ENCODE measurements around the gene BTBD1.

- TF ChIP-seq CTCF (IDR thresholded peaks at IDR 0.05; ENCODE audit: insufficient read depth, low read length) = no peak
- TF ChIP-seq GABPA (IDR thresholded peaks at IDR 0.05; ENCODE audit: low read depth) = no peak
- TF ChIP-seq POLR2AphosphoS5 (IDR thresholded peaks at IDR 0.05; ENCODE audit: low read depth) = no peak
- no peak for TF ChIP-seq REST (IDR thresholded peaks at IDR 0.05; ENCODE audit: insufficient replicate concordance, low read depth)
- TF ChIP-seq SPI1 (IDR thresholded peaks at IDR 0.05; ENCODE audit: borderline replicate concordance, low read depth) = no peak
Observed at GRCh38 chr15:83107841-83108181, 40.8 kb upstream of the BTBD1 start.

All from HL-60 (cell line).